ENCODE data around the gene LRRC2.

LRRC2 gene

DNA sequence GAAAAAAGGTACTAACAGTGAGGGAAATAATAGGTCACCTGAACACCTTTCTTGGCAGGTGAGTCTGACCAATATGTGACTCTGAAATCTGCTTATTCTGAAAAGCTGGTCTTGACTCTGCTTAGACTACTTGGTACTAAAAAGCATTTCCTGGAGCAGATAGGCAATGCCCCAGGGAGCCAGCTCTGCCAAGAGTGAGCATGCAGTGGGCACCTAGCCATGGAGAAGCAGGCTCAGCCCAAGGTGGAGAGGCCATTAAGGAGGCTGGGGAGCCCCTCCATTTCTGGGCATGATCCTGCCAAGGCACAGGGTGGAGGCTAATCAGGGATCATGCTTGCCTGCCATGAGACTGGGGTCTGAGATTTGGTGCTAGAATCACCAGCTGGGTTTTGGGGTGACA, 99.8 kb downstream of the LRRC2 start:
- H3K36me3 ChIP-seq (ENCODE audit: insufficient read depth, low read length), result no peaks in the 10 kb centered on the region
- H3K27me3 ChIP-seq (ENCODE audit: insufficient read depth, low read length), result peaks cover 45% of the 10 kb centered on the region
- no peak overlapping the region for H2AFZ ChIP-seq (ENCODE audit: low read length, unreplicated experiment)
- peaks cover 18% of the 10 kb centered on the region for H3K4me1 ChIP-seq (ENCODE audit: control insufficient read depth, insufficient read depth, low read length, unreplicated experiment)
- H3K79me2 ChIP-seq (ENCODE audit: control insufficient read depth, insufficient read depth, low read length, unreplicated experiment), result no peaks in the 10 kb centered on the region
- no peak overlapping the region for H3K4me3 ChIP-seq (ENCODE audit: low read depth, low read length)
- H3K27ac ChIP-seq (ENCODE audit: low read depth, low read length), result no peak overlapping the region
